ENCODE data around the gene ZNF628. TPM values are rescaled to one million over a fixed set of nuclear protein-coding genes. Genes with fewer than 3 reads are reported as not detected.

The ZNF628 gene
- 1.2 and 2.7 TPM in 2 replicates for total RNA-seq

DNA sequence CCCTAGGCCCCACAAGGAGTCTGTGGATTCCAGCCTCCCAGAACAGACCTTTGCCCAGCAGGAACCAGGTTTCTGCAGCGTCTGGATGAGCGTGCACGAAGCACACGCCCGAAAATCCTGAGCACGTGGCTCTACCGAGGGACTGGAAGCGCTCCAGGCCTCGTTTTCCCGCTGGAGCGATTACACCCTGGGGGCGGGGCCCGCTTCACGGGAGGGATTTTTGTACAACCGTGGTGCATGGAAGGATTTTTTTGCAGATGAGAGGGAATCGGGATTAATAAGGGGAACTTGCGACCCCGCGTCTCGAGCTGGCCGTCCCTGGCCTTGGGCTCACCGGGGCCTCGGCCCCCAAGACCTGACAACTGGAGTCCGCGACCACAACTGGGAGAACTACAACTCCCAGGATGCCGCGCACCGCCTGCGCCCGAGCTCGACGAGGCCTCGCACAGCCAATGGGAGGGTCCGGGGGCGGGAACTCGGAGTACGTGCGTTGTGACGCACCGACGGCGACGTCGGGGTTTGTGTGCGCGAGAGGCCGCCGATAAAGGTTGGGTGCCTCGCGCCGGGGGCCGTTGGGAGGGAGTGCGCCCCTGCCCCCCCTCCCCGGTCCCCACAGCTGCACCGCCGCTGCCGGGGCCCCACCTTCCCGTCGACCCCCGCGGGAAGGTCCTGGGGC is at the start of gene ZNF628:
ZNF628 (plus strand) TSS at position 518 of the 676 bp plus-strand sequence. CDS start 3,294 bp downstream, outside the sequence.

DNA sequence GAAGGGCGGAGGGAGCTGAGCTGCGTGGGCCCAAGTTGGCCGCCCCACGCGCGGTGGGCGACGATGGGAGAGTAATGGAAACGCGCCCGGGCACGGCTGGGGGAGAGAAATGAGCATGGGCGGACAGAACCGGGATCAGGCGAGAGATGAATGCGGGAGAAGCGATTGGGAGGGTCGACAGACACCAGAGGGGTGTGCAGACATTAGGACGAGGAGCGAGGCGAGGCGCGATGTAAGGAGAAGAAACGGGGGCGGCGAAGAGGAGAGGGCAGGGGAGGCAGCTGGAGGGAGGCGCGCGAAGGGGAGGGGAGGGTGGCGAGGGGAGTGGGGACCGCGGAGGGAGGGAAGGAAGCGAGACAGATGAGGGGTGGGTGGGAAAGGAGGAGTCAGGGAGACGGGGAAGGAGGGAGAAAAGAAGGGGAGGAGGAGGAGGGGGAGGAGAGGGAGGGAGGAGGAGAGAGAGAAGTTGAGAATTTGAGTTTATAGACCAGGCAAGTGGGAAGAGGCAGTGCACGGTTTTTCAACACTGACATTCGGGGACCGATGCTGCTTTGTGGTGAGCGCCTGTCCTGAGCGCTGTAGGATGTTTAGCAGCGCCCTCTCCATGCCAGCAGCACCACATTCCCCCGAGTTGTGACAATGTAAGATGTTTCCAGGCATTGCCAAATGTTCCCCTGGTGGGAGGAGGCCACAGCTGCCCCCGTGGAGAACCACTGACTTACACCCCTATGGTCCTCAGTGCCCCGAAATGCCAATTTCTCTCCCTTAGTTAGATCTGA is 33.2 kb upstream of the ZNF628 start, which contains the start of gene SHISA7:
SHISA7 (minus strand) TSS at position 256 of the 779 bp plus-strand sequence. CDS start 437 bp downstream, outside the sequence.

DNA sequence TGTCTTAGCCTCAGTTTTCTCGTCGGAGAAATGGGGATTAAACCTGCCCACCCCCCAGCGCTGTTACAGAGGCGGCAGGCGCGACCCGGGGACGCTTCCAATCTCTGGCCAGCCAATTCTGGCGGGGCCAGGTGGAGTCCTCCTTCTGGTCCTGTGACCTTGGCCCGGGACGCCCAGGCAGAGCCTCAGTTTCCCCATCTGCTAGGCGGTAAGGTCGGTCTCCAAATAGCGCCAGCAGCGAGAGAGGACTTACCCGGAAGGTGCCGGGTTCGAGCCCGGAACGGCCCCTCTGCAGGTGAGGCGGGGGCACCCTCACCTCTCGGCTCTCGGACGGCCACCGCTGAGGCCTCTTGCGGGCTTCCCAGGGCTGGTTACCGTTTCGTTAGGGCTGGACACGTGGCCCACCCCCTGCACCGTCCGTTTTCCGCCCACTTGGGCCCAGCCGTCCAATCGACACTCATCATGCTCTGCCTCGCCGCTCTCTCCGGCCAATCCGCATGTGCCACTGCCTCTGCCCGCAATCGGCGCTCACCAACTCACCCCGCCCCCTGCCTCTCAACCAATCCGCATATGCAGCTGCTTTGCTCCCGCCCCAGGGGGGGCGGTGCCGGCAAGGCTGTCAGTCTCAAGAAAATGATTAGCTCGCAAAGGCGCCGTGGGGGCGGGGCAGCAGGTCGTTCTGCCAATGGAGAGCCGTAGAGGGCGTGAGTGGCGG is 15.0 kb upstream of the ZNF628 start, which contains the start of gene ISOC2:
ISOC2 (minus strand) TSS at position 384 of the 715 bp plus-strand sequence. CDS start 5,156 bp downstream, outside the sequence.

DNA sequence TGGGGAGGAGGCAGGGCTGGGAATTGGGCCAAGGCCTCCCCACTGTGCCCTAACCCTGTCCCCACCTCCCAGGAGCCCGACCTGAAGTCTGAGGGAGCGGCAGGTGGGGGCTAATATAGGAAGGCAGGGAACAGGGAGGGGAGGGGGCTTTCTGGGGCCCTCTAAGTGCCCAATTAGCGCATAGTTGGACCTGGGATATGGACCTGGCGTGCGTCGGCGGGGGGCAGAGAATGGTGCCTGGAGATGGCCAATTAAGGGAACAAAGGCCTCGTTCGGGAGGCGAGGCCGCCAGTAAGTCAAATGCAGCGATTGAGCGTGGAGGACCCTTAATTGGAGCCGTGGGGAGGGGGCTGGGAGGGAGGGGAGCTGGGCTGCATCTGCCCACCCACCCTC is 11.8 kb upstream of the ZNF628 start, which contains the start of gene C19orf85:
C19orf85 (minus strand) TSS at position 90 of the 393 bp plus-strand sequence. CDS start 197 bp downstream, outside the sequence.

DNA sequence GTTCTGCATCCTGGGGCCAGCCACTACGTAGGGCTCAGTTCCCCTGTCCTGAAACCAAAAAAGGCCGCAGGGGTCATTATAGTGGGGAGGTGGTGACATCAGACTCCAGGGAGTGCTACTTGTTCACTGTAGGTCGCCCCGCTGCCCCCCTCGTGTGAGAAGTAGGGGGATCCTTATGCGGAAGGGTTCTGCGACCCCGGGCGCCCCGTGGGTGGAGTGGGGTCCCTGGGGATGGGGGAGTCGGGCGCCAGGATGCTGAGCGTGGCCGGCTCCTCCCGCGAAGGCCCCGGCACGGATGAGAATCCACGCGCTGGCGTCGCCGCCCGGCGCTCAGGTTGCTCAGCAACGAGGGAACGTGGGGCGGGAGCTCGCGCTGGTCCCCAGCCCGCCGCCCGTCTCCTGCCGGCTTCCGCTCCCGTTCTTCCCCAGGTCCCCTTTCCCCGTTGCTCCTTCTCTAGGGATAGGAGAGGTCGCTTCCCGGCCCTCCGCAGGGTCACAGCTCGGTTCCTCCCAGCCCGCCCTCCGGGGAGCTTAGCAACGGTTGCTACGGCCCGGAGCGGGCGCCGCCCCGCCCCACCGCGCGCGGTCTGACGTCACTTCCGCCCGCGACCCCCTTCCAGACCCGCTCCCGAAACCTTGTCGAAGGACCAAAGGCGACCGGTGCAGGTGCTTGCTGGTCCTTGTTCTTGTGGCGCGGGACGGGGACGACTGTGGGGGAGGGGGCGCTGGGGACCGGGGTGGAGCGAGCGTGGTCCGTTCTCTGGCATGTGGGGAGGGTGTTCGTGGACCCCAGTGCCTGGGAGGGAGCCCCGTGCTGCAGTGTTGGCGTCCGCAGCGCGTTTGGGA is 8.4 kb downstream of the ZNF628 start, which contains the start of gene NAT14:
NAT14 (plus strand) TSS at position 596 of the 846 bp plus-strand sequence. CDS start 521 bp downstream, outside the sequence.

DNA sequence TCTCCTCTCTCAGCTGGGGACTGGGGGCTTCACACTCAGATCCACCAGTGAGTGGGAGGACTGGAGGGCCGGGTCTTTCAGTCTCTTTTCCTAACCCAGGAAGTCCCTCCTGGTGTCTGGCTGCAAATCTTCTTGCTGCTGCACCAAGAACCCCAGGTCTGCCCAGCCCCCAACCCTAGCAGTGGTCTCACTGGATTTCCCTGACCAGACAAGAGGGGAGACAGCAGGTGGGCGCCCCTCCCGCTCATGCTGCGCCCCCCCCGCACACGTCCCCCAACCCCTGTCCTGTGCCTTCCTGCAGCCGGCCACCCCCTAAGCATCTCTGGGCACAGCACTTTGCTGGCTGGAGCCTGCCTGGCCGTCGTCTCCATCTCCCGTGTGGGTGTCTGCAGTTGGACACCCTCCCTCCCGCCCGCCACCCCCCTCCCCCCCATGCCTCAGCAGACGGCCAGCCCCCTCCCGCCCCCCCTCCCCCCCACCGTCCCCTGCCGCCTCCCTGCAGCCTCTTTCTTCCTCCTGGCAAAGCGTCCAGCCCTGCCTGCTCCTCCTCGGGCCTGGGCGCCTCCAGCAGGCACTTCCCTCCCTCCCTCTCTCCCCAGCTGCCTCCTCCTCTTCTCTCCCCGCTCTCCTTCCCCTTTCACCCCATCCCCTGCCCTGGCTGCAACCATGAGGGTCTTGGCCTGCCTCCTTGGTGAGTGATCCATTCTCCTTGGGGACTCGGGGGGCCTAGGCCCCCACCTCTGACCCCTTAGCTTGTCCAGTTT is 11.7 kb downstream of the ZNF628 start, which contains the start of gene SSC5D:
SSC5D (plus strand) TSS at position 513 of the 764 bp plus-strand sequence; CDS start at position 667, 154 bp downstream.

Other genes with a start within 250 kb of the ZNF628 start
- gene TMEM86B, start 247.9 kb upstream of the ZNF628 start, total RNA-seq, result 2.3 and 2.8 TPM in 2 replicates
- gene PPP6R1, start 217.6 kb upstream of the ZNF628 start, total RNA-seq, result 45.7 and 65.7 TPM in 2 replicates
- gene HSPBP1, start 196.5 kb upstream of the ZNF628 start, total RNA-seq, result 21.6 and 27.4 TPM in 2 replicates
- gene BRSK1, start 192.6 kb upstream of the ZNF628 start, total RNA-seq, result 10.8 and 10.9 TPM in 2 replicates
- gene TMEM150B, start 151.3 kb upstream of the ZNF628 start, total RNA-seq, result not detected in 2 replicates
- gene KMT5C, start 136.7 kb upstream of the ZNF628 start, total RNA-seq, result 5.0 and 7.8 TPM in 2 replicates
- gene COX6B2, start 121.9 kb upstream of the ZNF628 start, total RNA-seq, result not detected in 2 replicates
- 0.10 TPM in 1 of 2 replicates, not detected in the other for gene GARIN5B, start 113.4 kb upstream of the ZNF628 start, total RNA-seq
- 4.1 and 13.9 TPM in 2 replicates for gene IL11, start 106.2 kb upstream of the ZNF628 start, total RNA-seq
- gene TMEM190, start 99.8 kb upstream of the ZNF628 start, total RNA-seq, result not detected in 2 replicates
- gene TMEM238, start 92.3 kb upstream of the ZNF628 start, total RNA-seq, result 0.23 and 0.39 TPM in 2 replicates
- gene RPL28, start 90.7 kb upstream of the ZNF628 start, total RNA-seq, result 184 and 218 TPM in 2 replicates
- 66.7 and 71.0 TPM in 2 replicates for gene UBE2S, start 68.8 kb upstream of the ZNF628 start, total RNA-seq
- gene SHISA7, start 33.3 kb upstream of the ZNF628 start, total RNA-seq, result not detected in 2 replicates
- gene ISOC2, start 15.0 kb upstream of the ZNF628 start, total RNA-seq, result 36.7 and 40.1 TPM in 2 replicates
- not detected in 2 replicates for gene C19orf85, start 11.9 kb upstream of the ZNF628 start, total RNA-seq
- gene NAT14, start 8.6 kb downstream of the ZNF628 start, total RNA-seq, result 13.7 and 20.4 TPM in 2 replicates
- gene SSC5D, start 11.8 kb downstream of the ZNF628 start, total RNA-seq, result 39.3 and 40.5 TPM in 2 replicates
- gene SBK2, start 60.5 kb downstream of the ZNF628 start, total RNA-seq, result 0.13 TPM in 1 of 2 replicates, not detected in the other
- gene SBK3, start 68.9 kb downstream of the ZNF628 start, total RNA-seq, result 0.07 TPM in 2 replicates
- 4.1 and 9.1 TPM in 2 replicates for gene ZNF579, start 104.2 kb downstream of the ZNF628 start, total RNA-seq
- 3.8 and 5.0 TPM in 2 replicates for gene FIZ1, start 122.9 kb downstream of the ZNF628 start, total RNA-seq
- gene ZNF524, start 123.7 kb downstream of the ZNF628 start, total RNA-seq, result 9.5 and 13.1 TPM in 2 replicates
- gene ZNF865, start 129.0 kb downstream of the ZNF628 start, total RNA-seq, result 2.5 and 5.1 TPM in 2 replicates
- gene ZNF784, start 147.9 kb downstream of the ZNF628 start, total RNA-seq, result 3.9 and 5.1 TPM in 2 replicates
- 7.1 and 8.8 TPM in 2 replicates for gene ZNF580, start 164.4 kb downstream of the ZNF628 start, total RNA-seq
- gene ZNF581, start 167.0 kb downstream of the ZNF628 start, total RNA-seq, result 16.6 and 24.6 TPM in 2 replicates
- gene CCDC106, start 171.6 kb downstream of the ZNF628 start, total RNA-seq, result 10.7 and 13.3 TPM in 2 replicates
- gene U2AF2, start 178.4 kb downstream of the ZNF628 start, total RNA-seq, result 103 and 111 TPM in 2 replicates
- gene EPN1, start 198.6 kb downstream of the ZNF628 start, total RNA-seq, result 130 and 144 TPM in 2 replicates

Measured in smooth muscle cell of the pulmonary artery (primary cell).